CD4-positive, alpha-beta T cell treated with Interleukin-15 for 1 hour (primary cell): ENCODE results near the gene SHROOM3.

Experiments used
- DNase-seq: peaks from one replicate; pipeline ENCODE4 v3.0.0-alpha.2; 2020

Gene SHROOM3

GRCh38 chr4:76628251-76628650 is 193.2 kb downstream of the SHROOM3 start:
- DNase-seq = no peak

- no peak for DNase-seq
Measured at GRCh38 chr4:76630741-76631140, 195.7 kb downstream of the SHROOM3 start.

- DNase-seq = no peak
Measured at GRCh38 chr4:76634220-76634619, 199.2 kb downstream of the SHROOM3 start.

GRCh38 chr4:76637712-76638361 is 202.8 kb downstream of the SHROOM3 start:
- DNase-seq = no peak

GRCh38 chr4:76639288-76639687 is 204.3 kb downstream of the SHROOM3 start:
- no peak for DNase-seq

- no peak for DNase-seq
Measured at GRCh38 chr4:76640353-76640910, 205.4 kb downstream of the SHROOM3 start.

GRCh38 chr4:76641351-76641750 is 206.3 kb downstream of the SHROOM3 start:
- no peak for DNase-seq

- no peak for DNase-seq
Measured at GRCh38 chr4:76641758-76642157, 206.7 kb downstream of the SHROOM3 start.

- DNase-seq = no peak
Measured at GRCh38 chr4:76644831-76645485, 209.9 kb downstream of the SHROOM3 start.

GRCh38 chr4:76649086-76649485 is 214.1 kb downstream of the SHROOM3 start:
- no peak for DNase-seq

GRCh38 chr4:76651616-76652015 is 216.6 kb downstream of the SHROOM3 start:
- DNase-seq = no peak

- no peak for DNase-seq
Measured at GRCh38 chr4:76652389-76652788, 217.4 kb downstream of the SHROOM3 start.

GRCh38 chr4:76654084-76654483 is 219.1 kb downstream of the SHROOM3 start:
- no peak for DNase-seq

GRCh38 chr4:76654791-76655190 is 219.8 kb downstream of the SHROOM3 start:
- DNase-seq = no peak

GRCh38 chr4:76655566-76656479 is 220.8 kb downstream of the SHROOM3 start:
- DNase-seq = no peak

GRCh38 chr4:76657443-76657842 is 222.4 kb downstream of the SHROOM3 start:
- DNase-seq = no peak

- DNase-seq = no peak
Measured at GRCh38 chr4:76658231-76659102, 223.4 kb downstream of the SHROOM3 start.

- DNase-seq = no peak
Measured at GRCh38 chr4:76659103-76659490, 224.1 kb downstream of the SHROOM3 start.

- DNase-seq = no peak
Measured at GRCh38 chr4:76663824-76664223, 228.8 kb downstream of the SHROOM3 start.

- DNase-seq = no peak
Measured at GRCh38 chr4:76665153-76665552, 230.1 kb downstream of the SHROOM3 start.

- DNase-seq = no peak
Measured at GRCh38 chr4:76665721-76666120, 230.7 kb downstream of the SHROOM3 start.

GRCh38 chr4:76666944-76667532 is 232.0 kb downstream of the SHROOM3 start:
- DNase-seq = no peak
